HFFc6 (cell line): ENCODE results near the gene OR9Q1. TPM values are rescaled to one million over a fixed set of nuclear protein-coding genes. Genes with fewer than 3 reads are reported as not detected.

Experiments used
- DNase-seq: peaks from one replicate; pipeline ENCODE4 v3.0.0-alpha.2; 2018
- H3K27ac Mint-ChIP-seq: 2 replicates; pipeline ENCODE4 v1.8.0; 2020; ENCODE audit warnings: mild to moderate bottlenecking, mixed read lengths
- H3K27me3 Mint-ChIP-seq: 2 replicates; pipeline ENCODE4 v1.8.0; 2021; ENCODE audit warnings: mild to moderate bottlenecking, moderate library complexity, mixed read lengths; ENCODE audit not compliant: insufficient read depth
- H3K36me3 Mint-ChIP-seq: 2 replicates; pipeline ENCODE4 v1.8.0; 2021; ENCODE audit warnings: low read depth, mixed read lengths
- H3K4me1 Mint-ChIP-seq: 2 replicates; pipeline ENCODE4 v1.8.0; 2020; ENCODE audit warnings: low read depth, mixed read lengths
- H3K4me3 Mint-ChIP-seq: 2 replicates; pipeline ENCODE4 v1.8.0; 2020; ENCODE audit warnings: mild to moderate bottlenecking, moderate library complexity, mixed read lengths
- H3K9me3 Mint-ChIP-seq: 2 replicates; pipeline ENCODE4 v1.8.0; 2020; ENCODE audit warnings: mild to moderate bottlenecking, mixed read lengths
- total RNA-seq, 6 experiments: library from RNA; stranded (reverse); fragmentation: NEBNext Ultra II Directional; extraction: Animal tissue kit (Norgen Biotek cat#: 25700); gene quantifications; 2 replicates in 1 of 6; 3 replicates in 5 of 6; pipeline ENCODE4 v1.2.3, GENCODE V29; 2021
- TF ChIP-seq, protein P1 (sequence below): fragments of 200-600 bp; sonication (generic); IDR thresholded peaks from 2 replicates; pipeline ENCODE4 v1.5.0; 2021; ENCODE audit warnings: antibody characterized with exemption, mild to moderate bottlenecking

Gene OR9Q1
- total RNA-seq, 6 experiments from 2014 or later: not detected

- H3K36me3 Mint-ChIP-seq: no peaks in the 10 kb centered on the region
- no peak overlapping the region for H3K4me3 Mint-ChIP-seq
- no peaks in the 10 kb centered on the region for H3K9me3 Mint-ChIP-seq
- TF ChIP-seq, protein P1, sequence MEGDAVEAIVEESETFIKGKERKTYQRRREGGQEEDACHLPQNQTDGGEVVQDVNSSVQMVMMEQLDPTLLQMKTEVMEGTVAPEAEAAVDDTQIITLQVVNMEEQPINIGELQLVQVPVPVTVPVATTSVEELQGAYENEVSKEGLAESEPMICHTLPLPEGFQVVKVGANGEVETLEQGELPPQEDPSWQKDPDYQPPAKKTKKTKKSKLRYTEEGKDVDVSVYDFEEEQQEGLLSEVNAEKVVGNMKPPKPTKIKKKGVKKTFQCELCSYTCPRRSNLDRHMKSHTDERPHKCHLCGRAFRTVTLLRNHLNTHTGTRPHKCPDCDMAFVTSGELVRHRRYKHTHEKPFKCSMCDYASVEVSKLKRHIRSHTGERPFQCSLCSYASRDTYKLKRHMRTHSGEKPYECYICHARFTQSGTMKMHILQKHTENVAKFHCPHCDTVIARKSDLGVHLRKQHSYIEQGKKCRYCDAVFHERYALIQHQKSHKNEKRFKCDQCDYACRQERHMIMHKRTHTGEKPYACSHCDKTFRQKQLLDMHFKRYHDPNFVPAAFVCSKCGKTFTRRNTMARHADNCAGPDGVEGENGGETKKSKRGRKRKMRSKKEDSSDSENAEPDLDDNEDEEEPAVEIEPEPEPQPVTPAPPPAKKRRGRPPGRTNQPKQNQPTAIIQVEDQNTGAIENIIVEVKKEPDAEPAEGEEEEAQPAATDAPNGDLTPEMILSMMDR: no peak
- H3K27ac Mint-ChIP-seq: no peak overlapping the region
- DNase-seq: no peak
- no peaks in the 10 kb centered on the region for H3K4me1 Mint-ChIP-seq
- peaks cover 4% of the 10 kb centered on the region for H3K27me3 Mint-ChIP-seq
These were observed 73.8 kb downstream of the OR9Q1 start for GRCh38 chr11:58097437-58097836.

- Mint-ChIP-seq H3K4me1 (0 out of 2 replicates have a peak, but pooled peaks cover 5% of the 10 kb centered on the region), H3K9me3 (no peaks in the 10 kb centered on the region), H3K36me3 (no peaks in the 10 kb centered on the region), H3K27me3 (peaks cover 12% of the 10 kb centered on the region), H3K4me3 (no peak overlapping the region), H3K27ac (no peak overlapping the region)
- TF ChIP-seq, protein P1: no peak
- no peak for DNase-seq
These were observed 97.4 kb downstream of the OR9Q1 start for GRCh38 chr11:58121096-58121495.

- TF ChIP-seq, protein P1: no peak
- no peak within 1 kb of the TSS for H3K4me3 Mint-ChIP-seq
- H3K36me3 Mint-ChIP-seq: no peaks in the 10 kb centered on the region
- H3K9me3 Mint-ChIP-seq: no peaks in the 10 kb centered on the region
- H3K4me1 Mint-ChIP-seq: 0 out of 2 replicates have a peak, but pooled peaks cover 5% of the 10 kb centered on the region
- H3K27ac Mint-ChIP-seq: no peak within 1 kb of the TSS
- H3K27me3 Mint-ChIP-seq: 0 out of 2 replicates have a peak, but pooled peaks cover 1% of the 10 kb centered on the region
- no peak for DNase-seq
These were observed 101.8 kb downstream of the OR9Q1 start, which contains the start of gene OR9I1 for GRCh38 chr11:58125469-58125868. Gene OR9I1 (minus strand): TSS chr11:58125530. CDS start chr11:58119444, 6,086 bp downstream.

GRCh38 chr11:58127350-58127749, 103.7 kb downstream of the OR9Q1 start:
- Mint-ChIP-seq H3K36me3 (no peaks in the 10 kb centered on the region), H3K4me1 (no peaks in the 10 kb centered on the region), H3K9me3 (no peaks in the 10 kb centered on the region), H3K4me3 (no peak overlapping the region), H3K27ac (no peak overlapping the region), H3K27me3 (0 out of 2 replicates have a peak, but pooled peaks cover 1% of the 10 kb centered on the region)
- TF ChIP-seq, protein P1: no peak
- DNase-seq: no peak

- H3K9me3 Mint-ChIP-seq: no peaks in the 10 kb centered on the region
- no peak overlapping the region for H3K27ac Mint-ChIP-seq
- DNase-seq: no peak
- no peaks in the 10 kb centered on the region for H3K36me3 Mint-ChIP-seq
- TF ChIP-seq, protein P1: no peak
- H3K27me3 Mint-ChIP-seq: peaks cover 2% of the 10 kb centered on the region; the same call in 1 of the 2 replicates
- no peaks in the 10 kb centered on the region for H3K4me1 Mint-ChIP-seq
- no peak overlapping the region for H3K4me3 Mint-ChIP-seq
These were observed 109.8 kb downstream of the OR9Q1 start for GRCh38 chr11:58133309-58134076.
